Vagina (tissue), 2 donors: Measurements from ENCODE around the gene UBAP2L.

Source experiments
- POLR2A ChIP-seq, 2 donors: fragments of 450-650 bp; IDR thresholded peaks; one replicate each; pipeline ENCODE4 v1.6.1; 2017; ENCODE audit warnings: antibody characterized with exemption in 2 of 2, mild to moderate bottlenecking in 2 of 2, moderate library complexity in 2 of 2
- POLR2AphosphoS5 ChIP-seq, 2 donors: sonication (generic); formaldehyde crosslinking; IDR thresholded peaks; one replicate each; pipeline ENCODE4 v1.9.0; 2017; ENCODE audit warnings: antibody characterized with exemption in 2 of 2, mild to moderate bottlenecking in 2 of 2, low read depth in 1 of 2; ENCODE audit not compliant: insufficient read depth in 1 of 2
- TF ChIP-seq, protein P1 (sequence below), 3 experiments: fragments of 450-650 bp in 2 of 3; fragments of 200-600 bp in 1 of 3; sonication (generic) in 1 of 3; IDR thresholded peaks; one replicate each; pipeline ENCODE4 v1.5.1; 2017 to 2019; ENCODE audit warnings: antibody characterized with exemption in 3 of 3, mild to moderate bottlenecking in 2 of 3, moderate library complexity in 2 of 3

- TF ChIP-seq, protein P1, sequence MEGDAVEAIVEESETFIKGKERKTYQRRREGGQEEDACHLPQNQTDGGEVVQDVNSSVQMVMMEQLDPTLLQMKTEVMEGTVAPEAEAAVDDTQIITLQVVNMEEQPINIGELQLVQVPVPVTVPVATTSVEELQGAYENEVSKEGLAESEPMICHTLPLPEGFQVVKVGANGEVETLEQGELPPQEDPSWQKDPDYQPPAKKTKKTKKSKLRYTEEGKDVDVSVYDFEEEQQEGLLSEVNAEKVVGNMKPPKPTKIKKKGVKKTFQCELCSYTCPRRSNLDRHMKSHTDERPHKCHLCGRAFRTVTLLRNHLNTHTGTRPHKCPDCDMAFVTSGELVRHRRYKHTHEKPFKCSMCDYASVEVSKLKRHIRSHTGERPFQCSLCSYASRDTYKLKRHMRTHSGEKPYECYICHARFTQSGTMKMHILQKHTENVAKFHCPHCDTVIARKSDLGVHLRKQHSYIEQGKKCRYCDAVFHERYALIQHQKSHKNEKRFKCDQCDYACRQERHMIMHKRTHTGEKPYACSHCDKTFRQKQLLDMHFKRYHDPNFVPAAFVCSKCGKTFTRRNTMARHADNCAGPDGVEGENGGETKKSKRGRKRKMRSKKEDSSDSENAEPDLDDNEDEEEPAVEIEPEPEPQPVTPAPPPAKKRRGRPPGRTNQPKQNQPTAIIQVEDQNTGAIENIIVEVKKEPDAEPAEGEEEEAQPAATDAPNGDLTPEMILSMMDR (IDR thresholded peaks at IDR 0.05) = no peak
- no peak for TF ChIP-seq POLR2AphosphoS5 (IDR thresholded peaks at IDR 0.05; ENCODE audit: insufficient read depth in 1 of 2, low read depth in 1 of 2)
- TF ChIP-seq POLR2A (IDR thresholded peaks at IDR 0.05) = no peak
Observed at GRCh38 chr1:154253671-154254070, 32.9 kb downstream of the UBAP2L start.
